Peyer's patch (tissue), 4 donors: ENCODE measurements around the gene PCDHGA12.

Experiments
- POLR2A ChIP-seq, 2 donors: fragments of 450-650 bp; IDR thresholded peaks; one replicate each; pipeline ENCODE4 v1.5.1; 2017; ENCODE audit warnings: antibody characterized with exemption in 2 of 2, mild to moderate bottlenecking in 2 of 2, moderate library complexity in 2 of 2
- TF ChIP-seq, protein P1 (sequence below), 6 experiments: fragments of 450-650 bp in 4 of 6; fragments of 200-600 bp in 2 of 6; sonication (generic) in 1 of 6; IDR thresholded peaks; one replicate each; pipeline ENCODE4 v1.5.1; 2017 to 2019; ENCODE audit warnings: antibody characterized with exemption in 6 of 6, mild to moderate bottlenecking in 3 of 6, moderate library complexity in 1 of 6

DNA sequence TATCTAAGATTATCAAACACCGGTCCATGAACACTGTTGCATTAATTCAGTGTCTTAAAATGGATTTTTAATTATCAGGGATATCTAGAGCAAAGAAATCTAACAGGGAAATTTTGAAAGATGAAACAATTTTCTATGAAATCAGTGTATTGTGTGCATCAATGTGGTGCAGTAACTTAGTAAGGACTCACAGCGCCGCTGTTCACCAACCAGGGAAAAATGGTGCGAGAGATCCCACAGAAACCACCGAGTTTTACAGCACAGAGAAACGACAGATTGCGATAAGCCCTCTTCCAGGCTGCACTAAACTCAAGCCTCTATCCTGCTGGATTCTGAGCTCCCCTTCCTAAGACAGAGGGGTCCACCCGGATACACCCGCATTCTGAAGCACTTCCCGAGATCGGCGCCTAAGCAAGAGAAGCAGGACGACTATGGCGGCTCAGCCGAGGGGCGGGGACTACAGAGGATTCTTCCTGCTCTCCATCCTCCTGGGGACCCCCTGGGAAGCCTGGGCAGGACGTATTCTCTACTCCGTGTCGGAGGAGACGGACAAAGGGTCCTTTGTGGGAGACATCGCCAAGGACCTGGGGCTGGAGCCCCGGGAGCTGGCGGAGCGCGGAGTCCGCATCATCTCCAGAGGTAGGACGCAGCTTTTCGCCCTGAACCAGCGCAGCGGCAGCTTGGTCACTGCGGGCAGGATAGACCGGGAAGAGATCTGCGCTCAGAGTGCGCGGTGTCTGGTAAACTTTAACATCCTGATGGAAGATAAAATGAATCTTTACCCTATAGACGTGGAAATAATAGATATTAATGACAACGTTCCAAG, 47.6 kb upstream of the PCDHGA12 start, which contains the start of gene PCDHGA7:
- TF ChIP-seq POLR2A (IDR thresholded peaks at IDR 0.05), result no peak
- TF ChIP-seq, protein P1, sequence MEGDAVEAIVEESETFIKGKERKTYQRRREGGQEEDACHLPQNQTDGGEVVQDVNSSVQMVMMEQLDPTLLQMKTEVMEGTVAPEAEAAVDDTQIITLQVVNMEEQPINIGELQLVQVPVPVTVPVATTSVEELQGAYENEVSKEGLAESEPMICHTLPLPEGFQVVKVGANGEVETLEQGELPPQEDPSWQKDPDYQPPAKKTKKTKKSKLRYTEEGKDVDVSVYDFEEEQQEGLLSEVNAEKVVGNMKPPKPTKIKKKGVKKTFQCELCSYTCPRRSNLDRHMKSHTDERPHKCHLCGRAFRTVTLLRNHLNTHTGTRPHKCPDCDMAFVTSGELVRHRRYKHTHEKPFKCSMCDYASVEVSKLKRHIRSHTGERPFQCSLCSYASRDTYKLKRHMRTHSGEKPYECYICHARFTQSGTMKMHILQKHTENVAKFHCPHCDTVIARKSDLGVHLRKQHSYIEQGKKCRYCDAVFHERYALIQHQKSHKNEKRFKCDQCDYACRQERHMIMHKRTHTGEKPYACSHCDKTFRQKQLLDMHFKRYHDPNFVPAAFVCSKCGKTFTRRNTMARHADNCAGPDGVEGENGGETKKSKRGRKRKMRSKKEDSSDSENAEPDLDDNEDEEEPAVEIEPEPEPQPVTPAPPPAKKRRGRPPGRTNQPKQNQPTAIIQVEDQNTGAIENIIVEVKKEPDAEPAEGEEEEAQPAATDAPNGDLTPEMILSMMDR (IDR thresholded peaks at IDR 0.05), result no peak
